Breast epithelium (tissue), 4 donors: Measurements from ENCODE around the gene UBAC1. TPM values are rescaled to one million over a fixed set of nuclear protein-coding genes. Genes with fewer than 3 reads are reported as not detected.
A peak's percentile ranks its signal among the peaks of the same experiment; 100 is the strongest.

Experiments used
- DNase-seq, 2 donors: peaks; one replicate each; pipeline ENCODE4 v3.0.0-alpha.2; 2019; ENCODE audit warnings: low spot score in 2 of 2
- H3K27ac ChIP-seq, 2 donors: fragments of 200-600 bp; sonication (generic) in 1 of 2; one replicate each; pipeline ENCODE4 v1.5.1; 2016 to 2019; ENCODE audit warnings: mild to moderate bottlenecking in 1 of 2
- H3K27me3 ChIP-seq, 2 donors: fragments of 200-600 bp; sonication (generic) in 1 of 2; one replicate each; pipeline versions ENCODE4 v1.5.1 to v1.6.0; 2017 to 2019; ENCODE audit warnings: control low read depth in 1 of 2, mild to moderate bottlenecking in 1 of 2
- H3K36me3 ChIP-seq: fragments of 200-600 bp; one replicate; pipeline ENCODE4 v1.5.1; 2019
- H3K4me1 ChIP-seq, 2 donors: fragments of 200-600 bp; sonication (generic); one replicate each; pipeline ENCODE4 v1.5.1; 2016 to 2019; ENCODE audit warnings: control low read depth in 1 of 2
- H3K4me3 ChIP-seq, 3 donors: fragments of 200-600 bp; sonication (generic); 1 replicate in 2 of 3; 2 replicates in 1 of 3; pipeline ENCODE4 v1.5.1; 2016 to 2019; ENCODE audit warnings: mild to moderate bottlenecking in 3 of 3, moderate library complexity in 2 of 3
- H3K9me3 ChIP-seq, 2 donors: fragments of 200-600 bp; sonication (generic) in 1 of 2; one replicate each; pipeline ENCODE4 v1.5.1; 2016 to 2019; ENCODE audit warnings: control low read depth in 1 of 2
- CTCF ChIP-seq, 3 donors: fragments of 450-650 bp; IDR thresholded peaks; one replicate each; pipeline ENCODE4 v1.5.1; 2016 to 2017; ENCODE audit warnings: antibody characterized with exemption in 3 of 3, mild to moderate bottlenecking in 3 of 3, moderate library complexity in 3 of 3
- POLR2A ChIP-seq: fragments of 450-650 bp; IDR thresholded peaks from one replicate; pipeline ENCODE4 v1.6.1; 2016; ENCODE audit warnings: antibody characterized with exemption, mild to moderate bottlenecking, moderate library complexity
- POLR2AphosphoS5 ChIP-seq, 3 donors: sonication (generic); formaldehyde crosslinking; IDR thresholded peaks; one replicate each; pipeline ENCODE4 v1.6.1; 2017; ENCODE audit warnings: antibody characterized with exemption in 3 of 3
- intact Hi-C: fragments of 100-400 bp; cut with DNase I; formaldehyde crosslinking; loops from one replicate; pipeline ENCODE4 v1.15.1; 2023; ENCODE audit warnings: low total_unique reads
- total RNA-seq, 3 donors: library from RNA; depleted of rRNA; stranded (reverse); fragments of >200 nt; gene quantifications; one replicate each; pipeline ENCODE4 v1.1.0, GENCODE V29; 2016

Gene UBAC1
- total RNA-seq, 3 donors from 2014 or later = 39.2 to 53.0 (median 45.6) TPM

- H3K27me3 ChIP-seq = no peaks in the 10 kb centered on the region
- intact Hi-C loops = no loop called here
- no peaks in the 10 kb centered on the region for H3K36me3 ChIP-seq
- H3K27ac ChIP-seq = peak overlapping the region; percentile 69 to 87
- peaks cover 5 to 13% of the 10 kb centered on the region in 2 donors for H3K4me1 ChIP-seq
- no peak for DNase-seq
- peak overlapping the region; percentile 70 to 94 (median 72) for H3K4me3 ChIP-seq
- H3K9me3 ChIP-seq = peaks cover 3 to 17% of the 10 kb centered on the region in 2 donors
- TF ChIP-seq POLR2AphosphoS5 (IDR thresholded peaks at IDR 0.05) (no peak), CTCF (IDR thresholded peaks at IDR 0.05) (no peak), POLR2A (no peak)
Observed at GRCh38 chr9:135908093-135908753, 53.0 kb downstream of the UBAC1 start.

GRCh38 chr9:135907431-135908092, 53.6 kb downstream of the UBAC1 start, which contains the start of gene CAMSAP1:
TSS of gene CAMSAP1 (minus strand) at chr9:135907546. CDS start at chr9:135907159, 387 bp downstream.
- DNase-seq = peak; percentile 85 to 94
- intact Hi-C loops = no loop called here
- H3K4me1 ChIP-seq = peaks cover 5 to 13% of the 10 kb centered on the region in 2 donors
- H3K27me3 ChIP-seq = no peaks in the 10 kb centered on the region
- no peaks in the 10 kb centered on the region for H3K36me3 ChIP-seq
- H3K4me3 ChIP-seq = peak within 1 kb of the TSS; percentile 70 to 94 (median 72)
- H3K27ac ChIP-seq = peak within 1 kb of the TSS; percentile 69 to 87
- TF ChIP-seq POLR2AphosphoS5 (IDR thresholded peaks at IDR 0.05) = no peak
- TF ChIP-seq CTCF (IDR thresholded peaks at IDR 0.05) = no peak
- no peak for TF ChIP-seq POLR2A
- peaks cover 0 to 10% of the 10 kb centered on the region in 2 donors for H3K9me3 ChIP-seq

GRCh38 chr9:135907006-135907430, 54.2 kb downstream of the UBAC1 start:
- Histone ChIP-seq H3K9me3 (peaks cover 0 to 5% of the 10 kb centered on the region in 2 donors), H3K4me1 (peaks cover 5 to 13% of the 10 kb centered on the region in 2 donors), H3K4me3 (peak overlapping the region; percentile 70 to 94 (median 72)), H3K36me3 (no peaks in the 10 kb centered on the region), H3K27me3 (no peaks in the 10 kb centered on the region), H3K27ac (peak overlapping the region in 1 of 2 donors; percentile 78)
- no peak for DNase-seq
- intact Hi-C loops = no loop called here
- TF ChIP-seq POLR2A = no peak

GRCh38 chr9:135906291-135907005, 54.7 kb downstream of the UBAC1 start:
- no peak for DNase-seq

More at GRCh38 chr9:135906291-135907005, 54.7 kb downstream of the UBAC1 start:
- Histone ChIP-seq H3K4me3 (peak overlapping the region; percentile 70 to 94 (median 72)), H3K36me3 (no peaks in the 10 kb centered on the region), H3K4me1 (peaks cover 5 to 13% of the 10 kb centered on the region in 2 donors), H3K27ac (peak overlapping the region; percentile 3 to 78), H3K9me3 (no peaks in the 10 kb centered on the region), H3K27me3 (no peaks in the 10 kb centered on the region)
- TF ChIP-seq POLR2A (no peak), POLR2AphosphoS5 (IDR thresholded peaks at IDR 0.05) (no peak), CTCF (IDR thresholded peaks at IDR 0.05) (no peak)
- intact Hi-C loops = no loop called here
